ENCODE results near the gene RGS8. TPM values are rescaled to one million over a fixed set of nuclear protein-coding genes. Genes with fewer than 3 reads are reported as not detected.

The RGS8 gene
- polyA plus RNA-seq, 3 donors: not detected

- Histone ChIP-seq H3K79me2 (ENCODE audit: insufficient read depth, low read length) (no peaks in the 10 kb centered on the region), H4K20me1 (ENCODE audit: insufficient read depth, low read length) (no peaks in the 10 kb centered on the region), H3K9me3 (replicated peaks in 1 of 2; ENCODE audit: control insufficient read depth in 1 of 2, insufficient read depth in 1 of 2, low read length in 2 of 2) (no peaks in the 10 kb centered on the region), H3K27ac (ENCODE audit: low read depth in 1 of 2, low read length in 2 of 2) (no peak overlapping the region), H3K36me3 (replicated peaks in 1 of 2; ENCODE audit: control insufficient read depth in 1 of 2, insufficient read depth in 2 of 2, low read length in 2 of 2) (no peaks in the 10 kb centered on the region), H2AFZ (ENCODE audit: insufficient read depth, low read depth, low read length, poor library complexity, severe bottlenecking) (no peak overlapping the region), H3K9ac (ENCODE audit: insufficient read depth, low read length, poor library complexity, severe bottlenecking) (no peak overlapping the region), H3K27me3 (ENCODE audit: control insufficient read depth in 2 of 2, insufficient read depth in 2 of 2, low read length in 2 of 2) (peaks cover 0 to 2% of the 10 kb centered on the region in 2 donors), H3K4me1 (ENCODE audit: control insufficient read depth in 1 of 2, insufficient read depth in 2 of 2, low read length in 2 of 2) (no peaks in the 10 kb centered on the region), H3K4me2 (replicated peaks; ENCODE audit: extremely low read depth, low read length, poor library complexity, severe bottlenecking) (no peak overlapping the region), H3K4me3 (replicated peaks in 1 of 3; ENCODE audit: low read depth in 2 of 3, low read length in 3 of 3) (no peak overlapping the region)
- 80% methylated on average over 1 of the region's 2 CpGs for WGBS (ENCODE audit: insufficient coverage)
- Mint-ChIP-seq H3K4me3 (no peak overlapping the region), H3K27ac (no peak overlapping the region), H3K27me3 (ENCODE audit: low read depth in 3 of 3) (peaks cover 2 to 5% (median 3%) of the 10 kb centered on the region in 3 donors), H3K4me1 (no peaks in the 10 kb centered on the region), H3K36me3 (no peaks in the 10 kb centered on the region), H3K9me3 (no peaks in the 10 kb centered on the region)
- intact Hi-C loops (cut with micrococcal nuclease): no loop called here
- DNase-seq: no peak
- no peak for TF ChIP-seq CTCF (IDR thresholded peaks at IDR 0.05)
Measured at GRCh38 chr1:182724215-182724614, 39.8 kb upstream of the RGS8 start.

- Mint-ChIP-seq H3K4me3 (no peak overlapping the region), H3K27me3 (ENCODE audit: low read depth in 3 of 3) (peaks cover 0 to 5% (median 3%) of the 10 kb centered on the region in 3 donors), H3K27ac (peak overlapping the region in 2 of 7 donors; percentile 19 to 50), H3K36me3 (no peaks in the 10 kb centered on the region), H3K9me3 (no peaks in the 10 kb centered on the region), H3K4me1 (no peaks in the 10 kb centered on the region)
- 86% methylated on average over 1 of the region's 2 CpGs for WGBS (ENCODE audit: insufficient coverage)
- Histone ChIP-seq H3K4me3 (replicated peaks in 1 of 3; ENCODE audit: low read depth in 2 of 3, low read length in 3 of 3) (no peak overlapping the region), H3K4me1 (ENCODE audit: control insufficient read depth in 1 of 2, insufficient read depth in 2 of 2, low read length in 2 of 2) (no peaks in the 10 kb centered on the region), H3K27me3 (ENCODE audit: control insufficient read depth in 2 of 2, insufficient read depth in 2 of 2, low read length in 2 of 2) (peaks cover 0 to under 1% of the 10 kb centered on the region in 2 donors), H3K79me2 (ENCODE audit: insufficient read depth, low read length) (no peaks in the 10 kb centered on the region), H3K4me2 (replicated peaks; ENCODE audit: extremely low read depth, low read length, poor library complexity, severe bottlenecking) (no peak overlapping the region), H3K36me3 (replicated peaks in 1 of 2; ENCODE audit: control insufficient read depth in 1 of 2, insufficient read depth in 2 of 2, low read length in 2 of 2) (no peaks in the 10 kb centered on the region), H3K9ac (ENCODE audit: insufficient read depth, low read length, poor library complexity, severe bottlenecking) (no peak overlapping the region), H2AFZ (ENCODE audit: insufficient read depth, low read depth, low read length, poor library complexity, severe bottlenecking) (no peak overlapping the region), H3K9me3 (replicated peaks in 1 of 2; ENCODE audit: control insufficient read depth in 1 of 2, insufficient read depth in 1 of 2, low read length in 2 of 2) (no peaks in the 10 kb centered on the region), H3K27ac (ENCODE audit: low read depth in 1 of 2, low read length in 2 of 2) (no peak overlapping the region), H4K20me1 (ENCODE audit: insufficient read depth, low read length) (no peaks in the 10 kb centered on the region)
- no peak for DNase-seq
- intact Hi-C loops (cut with micrococcal nuclease): no loop called here
- TF ChIP-seq CTCF (IDR thresholded peaks at IDR 0.05): no peak
Measured at GRCh38 chr1:182723200-182723599, 38.8 kb upstream of the RGS8 start.
